Heart left ventricle (tissue), 13 donors: ENCODE results near the gene NFIX.

Source experiments
- POLR2A ChIP-seq, 2 donors: fragments of 450-650 bp; IDR thresholded peaks; one replicate each; pipeline ENCODE4 v1.6.1; 2017; ENCODE audit warnings: antibody characterized with exemption in 2 of 2, mild to moderate bottlenecking in 2 of 2, moderate library complexity in 2 of 2
- TF ChIP-seq, protein P1 (sequence below), 12 donors: fragments of 200-600 bp; sonication (generic) in 4 of 12; IDR thresholded peaks; one replicate each; pipeline versions ENCODE4 v1.5.0 to v1.8.0; 2018 to 2022; ENCODE audit warnings: antibody characterized with exemption in 12 of 12, mild to moderate bottlenecking in 5 of 12
- donor health status: ischemic (EF 13 %, LVEDD 7.1; RV severe dilation, severe dysfunction).
- donor health status: DM: no; HTN: yes; CAD: no.
- donor health status: DM: no; HTN: no; CAD: no.
- donor health status: ischemic (EF 25% LVEDD 6.9; RV normal size, moderate dysfunction).
- donor health status: ischemic (EF 25% LVEDD 5.7; RV mildly dilated, moderate dysfunction).
- donor health status: ischemic (EF 35%, LVEDD 5.7; RV mildly dilated, moderate dysfunction).
- donor health status: nonischemic (EF 11% LVEDD 7.7; RV severe dilation, severe dysfunction).
- donor health status: DM: yes; HTN: yes; CAD: no.
- donor health status: PGD.
- donor health status: ischemic (EF 29% LVEDD 5.4; RV normal size, mild dysfunction).
- donor health status: nonischemic (EF 23%, LVEDD 6.1; RV moderate dilation, normal function).

- TF ChIP-seq, protein P1, sequence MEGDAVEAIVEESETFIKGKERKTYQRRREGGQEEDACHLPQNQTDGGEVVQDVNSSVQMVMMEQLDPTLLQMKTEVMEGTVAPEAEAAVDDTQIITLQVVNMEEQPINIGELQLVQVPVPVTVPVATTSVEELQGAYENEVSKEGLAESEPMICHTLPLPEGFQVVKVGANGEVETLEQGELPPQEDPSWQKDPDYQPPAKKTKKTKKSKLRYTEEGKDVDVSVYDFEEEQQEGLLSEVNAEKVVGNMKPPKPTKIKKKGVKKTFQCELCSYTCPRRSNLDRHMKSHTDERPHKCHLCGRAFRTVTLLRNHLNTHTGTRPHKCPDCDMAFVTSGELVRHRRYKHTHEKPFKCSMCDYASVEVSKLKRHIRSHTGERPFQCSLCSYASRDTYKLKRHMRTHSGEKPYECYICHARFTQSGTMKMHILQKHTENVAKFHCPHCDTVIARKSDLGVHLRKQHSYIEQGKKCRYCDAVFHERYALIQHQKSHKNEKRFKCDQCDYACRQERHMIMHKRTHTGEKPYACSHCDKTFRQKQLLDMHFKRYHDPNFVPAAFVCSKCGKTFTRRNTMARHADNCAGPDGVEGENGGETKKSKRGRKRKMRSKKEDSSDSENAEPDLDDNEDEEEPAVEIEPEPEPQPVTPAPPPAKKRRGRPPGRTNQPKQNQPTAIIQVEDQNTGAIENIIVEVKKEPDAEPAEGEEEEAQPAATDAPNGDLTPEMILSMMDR (IDR thresholded peaks at IDR 0.05), result no peak
- no peak for TF ChIP-seq POLR2A (IDR thresholded peaks at IDR 0.05)
These were observed 77.1 kb downstream of the NFIX start for GRCh38 chr19:13072188-13072908.
